HAP-1 (cell line): ENCODE data around the gene INPP4A.
"Not testable (repeated sequence)": the region's sequence is repeated elsewhere in the genome, so short reads cannot be mapped to it uniquely, and the experiment has no call there.

Experiments used
- DNase-seq, 2 experiments: peaks; one replicate each; pipeline ENCODE4 v3.0.0-alpha.2; 2016 to 2020; ENCODE audit warnings: low spot score in 2 of 2
- H3K27me3 ChIP-seq: fragments of 250-450 bp; sonication (Bioruptor Pico); 2 replicates; pipeline ENCODE4 v1.5.1; 2020; ENCODE audit warnings: low read depth, mild to moderate bottlenecking, moderate library complexity
- H3K36me3 ChIP-seq: fragments of 250-450 bp; sonication (Bioruptor Pico); replicated peaks from 2 replicates; pipeline ENCODE4 v1.5.1; 2020; ENCODE audit warnings: mild to moderate bottlenecking
- H3K4me1 ChIP-seq: fragments of 250-450 bp; sonication (Bioruptor Pico); 2 replicates; pipeline ENCODE4 v1.5.1; 2020; ENCODE audit warnings: mild to moderate bottlenecking
- H3K4me3 ChIP-seq: fragments of 250-450 bp; sonication (Bioruptor Pico); 2 replicates; pipeline ENCODE4 v1.5.1; 2020; ENCODE audit warnings: mild to moderate bottlenecking, moderate library complexity
- H3K9me3 ChIP-seq: fragments of 250-450 bp; sonication (Bioruptor Pico); 2 replicates; pipeline ENCODE4 v1.5.1; 2020; ENCODE audit warnings: mild to moderate bottlenecking, moderate library complexity
- in situ Hi-C: fragments of 300-500 bp; cut with MboI; formaldehyde crosslinking; loops from 3 replicates; pipeline ENCODE4 v1.14.3; 2020; ENCODE audit warnings: low sequenced_read_pairs, inconsistent platforms, mixed read lengths

INPP4A gene

GRCh38 chr2:98580656-98581284 is 136.1 kb downstream of the INPP4A start:
- in situ Hi-C loops, result no loop called here
- no peak overlapping the region for H3K4me3 ChIP-seq
- DNase-seq, result no peak
- H3K27me3 ChIP-seq, result no peaks in the 10 kb centered on the region
- H3K4me1 ChIP-seq, result no peaks in the 10 kb centered on the region
- peaks cover 7% of the 10 kb centered on the region; the same call in 1 of the 2 replicates for H3K36me3 ChIP-seq
- H3K9me3 ChIP-seq, result no peaks in the 10 kb centered on the region

GRCh38 chr2:98582523-98582922 is 137.9 kb downstream of the INPP4A start:
- Histone ChIP-seq H3K36me3 (peaks cover 12% of the 10 kb centered on the region; the same call in 1 of the 2 replicates), H3K4me3 (no peak overlapping the region), H3K4me1 (no peaks in the 10 kb centered on the region), H3K9me3 (no peaks in the 10 kb centered on the region), H3K27me3 (no peaks in the 10 kb centered on the region)
- in situ Hi-C loops, result no loop called here
- no peak for DNase-seq

GRCh38 chr2:98583276-98583675 is 138.6 kb downstream of the INPP4A start:
- Histone ChIP-seq H3K4me3 (no peak overlapping the region), H3K4me1 (no peaks in the 10 kb centered on the region), H3K9me3 (no peaks in the 10 kb centered on the region), H3K36me3 (0 out of 2 replicates have a peak, but pooled peaks cover 12% of the 10 kb centered on the region), H3K27me3 (no peaks in the 10 kb centered on the region)
- in situ Hi-C loops, result no loop called here
- DNase-seq, result no peak

GRCh38 chr2:98583816-98584618 is 139.4 kb downstream of the INPP4A start:
- in situ Hi-C loops, result no loop called here
- Histone ChIP-seq H3K4me1 (peaks cover 3% of the 10 kb centered on the region; the same call in 1 of the 2 replicates), H3K4me3 (no peak overlapping the region), H3K9me3 (no peaks in the 10 kb centered on the region), H3K36me3 (0 out of 2 replicates have a peak, but pooled peaks cover 12% of the 10 kb centered on the region), H3K27me3 (no peaks in the 10 kb centered on the region)
- no peak for DNase-seq

GRCh38 chr2:98585386-98585785 is 140.7 kb downstream of the INPP4A start:
- Histone ChIP-seq H3K4me3 (no peak overlapping the region), H3K27me3 (no peaks in the 10 kb centered on the region), H3K4me1 (peaks cover 3% of the 10 kb centered on the region; the same call in 1 of the 2 replicates), H3K9me3 (no peaks in the 10 kb centered on the region), H3K36me3 (0 out of 2 replicates have a peak, but pooled peaks cover 12% of the 10 kb centered on the region)
- DNase-seq, result no peak
- in situ Hi-C loops, result no loop called here

- in situ Hi-C loops, result no loop called here
Observed at GRCh38 chr2:98586551-98587140, 142.0 kb downstream of the INPP4A start.

GRCh38 chr2:98588880-98589431 is 144.3 kb downstream of the INPP4A start:
- Histone ChIP-seq H3K4me3 (no peak overlapping the region), H3K4me1 (peaks cover 3% of the 10 kb centered on the region; the same call in 1 of the 2 replicates), H3K36me3 (0 out of 2 replicates have a peak, but pooled peaks cover 8% of the 10 kb centered on the region), H3K9me3 (no peaks in the 10 kb centered on the region), H3K27me3 (no peaks in the 10 kb centered on the region)
- in situ Hi-C loops, result no loop called here
- no peak for DNase-seq

More at GRCh38 chr2:98586551-98587140, 142.0 kb downstream of the INPP4A start:
- H3K36me3 ChIP-seq, result 0 out of 2 replicates have a peak, but pooled peaks cover 12% of the 10 kb centered on the region
- DNase-seq, result no peak
- no peaks in the 10 kb centered on the region for H3K9me3 ChIP-seq
- no peak overlapping the region for H3K4me3 ChIP-seq
- H3K4me1 ChIP-seq, result peaks cover 3% of the 10 kb centered on the region; the same call in 1 of the 2 replicates
- no peaks in the 10 kb centered on the region for H3K27me3 ChIP-seq

- H3K27me3 ChIP-seq, result no peaks in the 10 kb centered on the region
- in situ Hi-C loops, result no loop called here
- H3K4me3 ChIP-seq, result no peak overlapping the region
- DNase-seq, result no peak
- H3K36me3 ChIP-seq, result 0 out of 2 replicates have a peak, but pooled peaks cover 11% of the 10 kb centered on the region
- no peaks in the 10 kb centered on the region; the same call in 1 of the 2 replicates for H3K9me3 ChIP-seq
- H3K4me1 ChIP-seq, result peaks cover 3% of the 10 kb centered on the region; the same call in 1 of the 2 replicates
Observed at GRCh38 chr2:98589489-98589888, 144.8 kb downstream of the INPP4A start.

GRCh38 chr2:98592565-98592964 is 147.9 kb downstream of the INPP4A start:
- DNase-seq, result no peak
- no peak overlapping the region for H3K4me3 ChIP-seq
- peaks cover 13% of the 10 kb centered on the region for H3K36me3 ChIP-seq
- H3K4me1 ChIP-seq, result peaks cover 3% of the 10 kb centered on the region; the same call in 1 of the 2 replicates
- H3K9me3 ChIP-seq, result no peaks in the 10 kb centered on the region; the same call in 1 of the 2 replicates
- in situ Hi-C loops, result no loop called here
- no peaks in the 10 kb centered on the region for H3K27me3 ChIP-seq

GRCh38 chr2:98594665-98595064 is 150.0 kb downstream of the INPP4A start:
- H3K36me3 ChIP-seq, result peaks cover 21% of the 10 kb centered on the region
- in situ Hi-C loops, H3K4me1 ChIP-seq, H3K4me3 ChIP-seq, H3K27me3 ChIP-seq, H3K9me3 ChIP-seq, DNase-seq: not testable (repeated sequence)

- DNase-seq, result no peak
- no peaks in the 10 kb centered on the region for H3K4me1 ChIP-seq
- no peaks in the 10 kb centered on the region; the same call in 1 of the 2 replicates for H3K9me3 ChIP-seq
- peaks cover 48% of the 10 kb centered on the region for H3K36me3 ChIP-seq
- in situ Hi-C loops, result no loop called here
- H3K27me3 ChIP-seq, result no peaks in the 10 kb centered on the region
- H3K4me3 ChIP-seq, result no peak overlapping the region
Observed at GRCh38 chr2:98598781-98599428, 154.2 kb downstream of the INPP4A start.

- in situ Hi-C loops, result no loop called here
- peak; percentile 43 to 48 for DNase-seq
- peaks cover 43% of the 10 kb centered on the region for H3K36me3 ChIP-seq
- H3K4me3 ChIP-seq, result no peak overlapping the region
- H3K9me3 ChIP-seq, result no peaks in the 10 kb centered on the region
- no peaks in the 10 kb centered on the region for H3K27me3 ChIP-seq
- no peaks in the 10 kb centered on the region; the same call in 1 of the 2 replicates for H3K4me1 ChIP-seq
Observed at GRCh38 chr2:98601532-98602132, 157.0 kb downstream of the INPP4A start.

- in situ Hi-C loops, result no loop called here
- Histone ChIP-seq H3K27me3 (no peaks in the 10 kb centered on the region), H3K9me3 (no peaks in the 10 kb centered on the region), H3K4me3 (no peak overlapping the region), H3K4me1 (peaks cover 2% of the 10 kb centered on the region), H3K36me3 (peaks cover 40% of the 10 kb centered on the region)
- no peak for DNase-seq
Observed at GRCh38 chr2:98604547-98604946, 159.9 kb downstream of the INPP4A start.
